HepG2 (cell line): ENCODE data around the gene C2orf15. TPM values are rescaled to one million over a fixed set of nuclear protein-coding genes. Genes with fewer than 3 reads are reported as not detected.

ENCODE experiments used
- ATF3 ChIP-seq: sonication (generic); formaldehyde crosslinking; IDR thresholded peaks from 2 replicates; pipeline ENCODE4 v1.4.0; 2020; ENCODE audit warnings: missing genetic modification reagents
- DMAP1 ChIP-seq: IDR thresholded peaks from 2 replicates; pipeline ENCODE4 v1.6.1; 2016
- E2F2 ChIP-seq: sonication (generic); formaldehyde crosslinking; IDR thresholded peaks from 2 replicates; pipeline ENCODE4 v1.4.0; 2020; ENCODE audit warnings: missing genetic modification reagents, borderline replicate concordance
- FUBP1 ChIP-seq: sonication (generic); formaldehyde crosslinking; IDR thresholded peaks from 2 replicates; pipeline ENCODE4 v1.5.1; 2020; ENCODE audit warnings: missing genetic modification reagents, mild to moderate bottlenecking, borderline replicate concordance
- HINFP ChIP-seq: sonication (generic); formaldehyde crosslinking; IDR thresholded peaks from 2 replicates; pipeline ENCODE4 v1.4.0; 2020; ENCODE audit warnings: low read depth, mild to moderate bottlenecking, missing genetic modification reagents
- JDP2 ChIP-seq: sonication (generic); formaldehyde crosslinking; IDR thresholded peaks from 2 replicates; pipeline ENCODE4 v1.8.1; 2022; ENCODE audit warnings: missing genetic modification reagents, borderline replicate concordance
- KLF16 ChIP-seq, 2 experiments: sonication (generic) in 1 of 2; formaldehyde crosslinking in 1 of 2; IDR thresholded peaks; 2 replicates each; pipeline versions ENCODE4 v1.6.1 to v1.8.0; 2016 to 2023; ENCODE audit warnings: missing genetic modification reagents in 2 of 2, missing compliant biosample characterization in 1 of 2
- MATR3 ChIP-seq: sonication (generic); formaldehyde crosslinking; IDR thresholded peaks from 2 replicates; pipeline ENCODE4 v1.4.0; 2020; ENCODE audit warnings: missing genetic modification reagents
- MED8 ChIP-seq: sonication (generic); formaldehyde crosslinking; IDR thresholded peaks from 2 replicates; pipeline ENCODE4 v1.8.1; 2023; ENCODE audit warnings: mild to moderate bottlenecking, missing genetic modification reagents; ENCODE audit not compliant: insufficient replicate concordance
- PPARG ChIP-seq: conservative IDR thresholded peaks from 2 replicates; pipeline ENCODE4 v1.6.1; 2016; ENCODE audit warnings: missing biosample characterization, missing genetic modification reagents
- SIX4 ChIP-seq: sonication (generic); formaldehyde crosslinking; IDR thresholded peaks from 2 replicates; pipeline ENCODE4 v1.4.0; 2020; ENCODE audit warnings: missing genetic modification reagents
- UBTF ChIP-seq: sonication (generic); formaldehyde crosslinking; IDR thresholded peaks from 2 replicates; pipeline ENCODE4 v1.4.0; 2020; ENCODE audit warnings: mild to moderate bottlenecking, missing genetic modification reagents
- ZKSCAN5 ChIP-seq: sonication (generic); formaldehyde crosslinking; IDR thresholded peaks from 2 replicates; pipeline ENCODE4 v1.5.1; 2020; ENCODE audit warnings: mild to moderate bottlenecking, missing genetic modification reagents
- ZNF598 ChIP-seq: sonication (generic); formaldehyde crosslinking; IDR thresholded peaks from 2 replicates; pipeline ENCODE4 v1.5.1; 2020; ENCODE audit warnings: mild to moderate bottlenecking, missing genetic modification reagents, borderline replicate concordance
- ZNF724P ChIP-seq: sonication (generic); formaldehyde crosslinking; IDR thresholded peaks from 2 replicates; pipeline ENCODE4 v1.8.0; 2022; ENCODE audit warnings: missing genetic modification reagents, borderline replicate concordance
- ZNF770 ChIP-seq: sonication (generic); formaldehyde crosslinking; IDR thresholded peaks from 2 replicates; pipeline ENCODE4 v1.5.0; 2020; ENCODE audit warnings: mild to moderate bottlenecking, missing genetic modification reagents
- polyA plus RNA-seq, 8 experiments: library from polyadenylated mRNA; depleted of rRNA in 3 of 8; stranded (reverse) in 7 of 8; unstranded in 1 of 8; fragments of >200 nt; fragmentation: Illumina TruSeq in 4 of 8; extraction: Trizol in 4 of 8; gene quantifications; 2 replicates each; pipeline versions ENCODE4 v1.2.1 to v1.2.3, GENCODE V29; 2011 to 2016; ENCODE audit warnings: low read depth in 4 of 8, missing spikeins in 1 of 8, mixed read lengths in 1 of 8; ENCODE audit not compliant: insufficient read depth in 1 of 8
- total RNA-seq, 5 experiments: library from RNA; depleted of rRNA; stranded (reverse); fragments of >200 nt; fragmentation: Illumina TruSeq; extraction: Trizol; gene quantifications; 2 replicates each; pipeline ENCODE4 v1.2.3, GENCODE V29; 2016; ENCODE audit warnings: low read depth in 1 of 5

The C2orf15 gene
- total and polyA plus RNA-seq, 2 of the 13 experiments (the other 11 are each of a cell fraction or from before 2014, with no cell fraction given), result 5.5 to 8.3 TPM

- TF ChIP-seq ATF3 (CRISPR knock-in tag), result no peak
- peak; percentile 87; the same call in 1 of the 2 replicates for TF ChIP-seq DMAP1 (CRISPR knock-in tag)
- peak; percentile 31; the same call in 1 of the 2 replicates for TF ChIP-seq HINFP (CRISPR knock-in tag)
- peak; percentile 94 for TF ChIP-seq UBTF
- peak; percentile 76; the same call in 1 of the 2 replicates for TF ChIP-seq SIX4 (CRISPR knock-in tag)
- no peak for TF ChIP-seq MATR3 (CRISPR knock-in tag)
- TF ChIP-seq KLF16 (CRISPR knock-in tag; IDR thresholded peaks at IDR 0.05), result peak in 1 of 2 experiments; percentile 99; a peak in 2 of 4 replicates
- peak; percentile 90 for TF ChIP-seq E2F2
- peak; percentile 99 for TF ChIP-seq ZNF598 (CRISPR knock-in tag)
- TF ChIP-seq ZKSCAN5 (CRISPR knock-in tag), result no peak; the same call in 1 of the 2 replicates
- no peak; the same call in 1 of the 2 replicates for TF ChIP-seq ZNF724P (CRISPR knock-in tag)
- TF ChIP-seq ZNF770, result peak; percentile 60
- peak; percentile 60; the same call in 1 of the 2 replicates for TF ChIP-seq JDP2 (CRISPR knock-in tag)
- TF ChIP-seq FUBP1 (CRISPR knock-in tag), result peak; percentile 90; the same call in 1 of the 2 replicates
- TF ChIP-seq MED8 (CRISPR knock-in tag), result peak; percentile 97
- peak; percentile 76 for TF ChIP-seq PPARG (CRISPR knock-in tag)
These were observed 39.5 kb downstream of the C2orf15 start, which contains the start of the genes MITD1 and MRPL30 (continued) for GRCh38 chr2:99180755-99181623.
